ENCODE results near the gene LSM10.
A peak's percentile ranks its signal among the peaks of the same experiment; 100 is the strongest.

The LSM10 gene

GRCh38 chr1:36392836-36393235, 4.9 kb downstream of the LSM10 start:
- Histone ChIP-seq H3F3A (ENCODE audit: control insufficient read depth, insufficient read depth) (peaks cover 48% of the 10 kb centered on the region), H3K9me3 (ENCODE audit: control insufficient read depth, insufficient read depth, low read length) (no peaks in the 10 kb centered on the region), H3K79me2 (ENCODE audit: control insufficient read depth, low read length) (peaks cover 83% of the 10 kb centered on the region), H3K4me3 (ENCODE audit: low read length) (peak overlapping the region; percentile 67), H3K4me1 (ENCODE audit: control insufficient read depth, low read length) (peaks cover 82% of the 10 kb centered on the region), H3K27me3 (ENCODE audit: control insufficient read depth, low read length) (no peaks in the 10 kb centered on the region), H3K9me2 (replicated peaks; ENCODE audit: control insufficient read depth, low read length) (no peaks in the 10 kb centered on the region), H3K4me2 (ENCODE audit: low read length) (peak overlapping the region; percentile 100), H4K20me1 (ENCODE audit: control insufficient read depth, insufficient read depth, low read depth, low read length) (no peaks in the 10 kb centered on the region), H3K27ac (ENCODE audit: low read depth, low read length) (peak overlapping the region; percentile 97), H3K36me3 (ENCODE audit: control insufficient read depth, low read length) (peaks cover 82% of the 10 kb centered on the region)
- TF ChIP-seq CTCF (IDR thresholded peaks at IDR 0.05; ENCODE audit: low read depth, low read length, poor library complexity, severe bottlenecking) = no peak
- no peak for TF ChIP-seq EZH2phosphoT487 (IDR thresholded peaks at IDR 0.05; ENCODE audit: borderline replicate concordance, low read length)

- Histone ChIP-seq H3F3A (ENCODE audit: control insufficient read depth, insufficient read depth) (peaks cover 63% of the 10 kb centered on the region), H3K36me3 (ENCODE audit: control insufficient read depth, low read length) (peaks cover 84% of the 10 kb centered on the region)
These were observed 6.4 kb downstream of the LSM10 start for GRCh38 chr1:36391271-36391670.

GRCh38 chr1:36390411-36390810, 7.3 kb downstream of the LSM10 start:
- no peak for TF ChIP-seq CTCF (IDR thresholded peaks at IDR 0.05; ENCODE audit: low read depth, low read length, poor library complexity, severe bottlenecking)
- TF ChIP-seq EZH2phosphoT487 (IDR thresholded peaks at IDR 0.05; ENCODE audit: borderline replicate concordance, low read length) = no peak
- Histone ChIP-seq H3K4me3 (ENCODE audit: low read length) (peak overlapping the region; percentile 67), H3K36me3 (ENCODE audit: control insufficient read depth, low read length) (peaks cover 84% of the 10 kb centered on the region), H4K20me1 (ENCODE audit: control insufficient read depth, insufficient read depth, low read depth, low read length) (no peaks in the 10 kb centered on the region), H3K79me2 (ENCODE audit: control insufficient read depth, low read length) (peaks cover 70% of the 10 kb centered on the region), H3K9me2 (replicated peaks; ENCODE audit: control insufficient read depth, low read length) (no peaks in the 10 kb centered on the region), H3K4me2 (ENCODE audit: low read length) (peak overlapping the region; percentile 100), H3F3A (ENCODE audit: control insufficient read depth, insufficient read depth) (peaks cover 65% of the 10 kb centered on the region), H3K27me3 (ENCODE audit: control insufficient read depth, low read length) (no peaks in the 10 kb centered on the region), H3K4me1 (ENCODE audit: control insufficient read depth, low read length) (peaks cover 93% of the 10 kb centered on the region), H3K27ac (ENCODE audit: low read depth, low read length) (peak overlapping the region; percentile 97), H3K9me3 (ENCODE audit: control insufficient read depth, insufficient read depth, low read length) (no peaks in the 10 kb centered on the region)

More at GRCh38 chr1:36391271-36391670, 6.4 kb downstream of the LSM10 start:
- Histone ChIP-seq H3K4me1 (ENCODE audit: control insufficient read depth, low read length) (peaks cover 94% of the 10 kb centered on the region), H4K20me1 (ENCODE audit: control insufficient read depth, insufficient read depth, low read depth, low read length) (no peaks in the 10 kb centered on the region), H3K9me3 (ENCODE audit: control insufficient read depth, insufficient read depth, low read length) (no peaks in the 10 kb centered on the region), H3K4me2 (ENCODE audit: low read length) (peak overlapping the region; percentile 100), H3K27me3 (ENCODE audit: control insufficient read depth, low read length) (no peaks in the 10 kb centered on the region), H3K27ac (ENCODE audit: low read depth, low read length) (peak overlapping the region; percentile 97), H3K9me2 (replicated peaks; ENCODE audit: control insufficient read depth, low read length) (no peaks in the 10 kb centered on the region), H3K79me2 (ENCODE audit: control insufficient read depth, low read length) (peaks cover 76% of the 10 kb centered on the region), H3K4me3 (ENCODE audit: low read length) (peak overlapping the region; percentile 67)
- TF ChIP-seq CTCF (IDR thresholded peaks at IDR 0.05; ENCODE audit: low read depth, low read length, poor library complexity, severe bottlenecking) (no peak), EZH2phosphoT487 (IDR thresholded peaks at IDR 0.05; ENCODE audit: borderline replicate concordance, low read length) (no peak)
